ENCODE results near the gene STAT5A.

STAT5A gene

DNA sequence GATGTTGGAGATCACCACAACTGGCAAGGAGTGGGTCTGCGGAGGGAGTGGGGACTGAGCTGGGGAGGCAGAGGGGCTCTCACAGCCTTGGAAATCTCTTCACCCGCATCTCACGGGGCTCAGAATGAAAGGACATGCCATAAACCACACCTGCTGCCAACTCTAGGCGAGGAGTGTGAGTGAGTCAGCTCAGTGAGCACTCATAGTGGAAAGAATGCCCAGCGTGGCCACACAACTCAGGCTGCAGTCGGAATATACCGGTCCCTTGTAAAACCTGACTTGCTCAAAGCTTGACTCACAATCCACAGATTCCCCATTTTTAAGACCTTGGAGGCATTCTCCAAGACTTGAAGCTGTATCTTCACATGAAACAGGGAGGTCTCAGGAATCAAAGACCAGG, 36.7 kb downstream of the STAT5A start:
- no peak for DNase-seq (ENCODE audit: low read depth)
- H3K4me3 ChIP-seq (ENCODE audit: low read depth, low read length), result no peak overlapping the region

DNA sequence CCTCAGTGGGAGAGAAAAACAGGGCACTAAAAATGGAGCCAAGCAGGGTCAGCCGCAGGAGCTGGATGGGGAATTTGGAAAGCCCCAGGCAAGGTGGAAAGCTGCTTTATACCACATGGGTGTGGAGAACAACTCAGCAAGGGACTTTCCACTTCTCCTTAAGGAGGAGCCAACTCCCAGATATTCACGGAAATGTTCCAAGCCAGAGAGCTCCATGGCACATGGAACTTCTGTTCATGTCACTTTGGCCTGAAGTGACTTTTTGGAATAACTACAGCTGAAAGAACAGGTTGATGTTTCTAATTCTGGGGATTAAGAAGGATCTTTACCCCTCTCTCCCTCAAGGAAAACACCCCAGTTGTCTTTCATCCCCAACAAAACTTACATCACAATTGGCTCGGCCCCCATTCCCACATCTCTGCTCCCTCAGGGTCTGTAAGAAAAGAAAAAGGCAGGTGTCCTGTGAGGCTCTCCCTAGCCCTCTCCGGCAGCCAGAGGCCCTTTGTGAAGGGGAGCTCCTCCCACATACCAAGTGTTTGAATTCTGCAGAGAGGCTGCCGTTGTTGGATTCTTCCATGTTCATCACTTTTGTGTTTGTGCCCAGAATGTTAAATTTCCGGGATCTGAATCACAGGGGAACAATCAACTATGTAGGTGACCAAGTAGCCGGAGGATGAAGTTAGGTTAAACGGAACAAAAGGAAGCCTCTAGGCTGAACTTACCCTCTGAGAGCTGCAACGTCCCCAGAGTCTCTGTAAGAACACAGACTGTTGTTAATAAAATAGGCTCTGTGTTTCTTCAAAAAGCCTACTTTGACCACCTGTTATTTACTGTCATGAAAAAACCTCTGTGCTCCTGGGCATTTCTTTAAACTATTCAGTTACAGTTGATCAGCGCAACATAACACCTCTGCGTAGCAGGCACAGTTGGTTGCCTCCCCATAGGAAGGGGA, 41.0 kb downstream of the STAT5A start:
- no peak for DNase-seq (ENCODE audit: low read depth)
- TF ChIP-seq CTCF (IDR thresholded peaks at IDR 0.05; ENCODE audit: insufficient read depth, low read depth, low read length, missing control alignments), result no peak
- H3K4me3 ChIP-seq (ENCODE audit: low read depth, low read length), result no peak overlapping the region

More for the DNA sequence above, 36.7 kb downstream of the STAT5A start:
- TF ChIP-seq CTCF (IDR thresholded peaks at IDR 0.05; ENCODE audit: insufficient read depth, low read depth, low read length, missing control alignments), result no peak

GRCh38 chr17:42333053-42333452, 44.8 kb downstream of the STAT5A start:
- TF ChIP-seq CTCF (IDR thresholded peaks at IDR 0.05; ENCODE audit: insufficient read depth, low read depth, low read length, missing control alignments), result no peak
- no peak overlapping the region for H3K4me3 ChIP-seq (ENCODE audit: low read depth, low read length)
- DNase-seq (ENCODE audit: low read depth), result peak; percentile 82

- DNase-seq (ENCODE audit: low read depth), result no peak
These were observed 46.4 kb downstream of the STAT5A start for GRCh38 chr17:42334677-42335076.

DNA sequence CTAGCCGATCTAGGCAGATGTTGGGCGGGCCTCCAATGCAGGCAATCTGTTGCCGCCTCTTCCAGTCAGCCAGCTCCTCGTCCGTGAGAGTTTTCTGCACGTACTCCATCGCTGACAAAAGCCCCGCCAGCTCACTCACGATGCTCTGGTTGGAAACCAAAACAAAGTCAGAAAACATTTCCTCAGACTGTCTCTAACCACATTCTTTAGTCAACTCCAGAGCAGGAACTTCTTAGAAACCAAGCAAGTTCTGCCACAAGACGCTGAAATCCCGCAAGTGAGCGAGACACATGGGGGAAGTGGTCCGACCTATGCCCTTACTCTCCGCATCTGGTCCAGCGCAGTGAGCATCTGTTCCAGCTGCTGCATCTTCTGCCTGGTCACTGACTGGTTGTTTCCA, 49.1 kb downstream of the STAT5A start:
- no peak for TF ChIP-seq CTCF (IDR thresholded peaks at IDR 0.05; ENCODE audit: insufficient read depth, low read depth, low read length, missing control alignments)
- peak overlapping the region; percentile 26 for H3K4me3 ChIP-seq (ENCODE audit: low read depth, low read length)
- DNase-seq (ENCODE audit: low read depth), result peak; percentile 96

More at GRCh38 chr17:42334677-42335076, 46.4 kb downstream of the STAT5A start:
- H3K4me3 ChIP-seq (ENCODE audit: low read depth, low read length), result no peak overlapping the region
- TF ChIP-seq CTCF (IDR thresholded peaks at IDR 0.05; ENCODE audit: insufficient read depth, low read depth, low read length, missing control alignments), result no peak

DNA sequence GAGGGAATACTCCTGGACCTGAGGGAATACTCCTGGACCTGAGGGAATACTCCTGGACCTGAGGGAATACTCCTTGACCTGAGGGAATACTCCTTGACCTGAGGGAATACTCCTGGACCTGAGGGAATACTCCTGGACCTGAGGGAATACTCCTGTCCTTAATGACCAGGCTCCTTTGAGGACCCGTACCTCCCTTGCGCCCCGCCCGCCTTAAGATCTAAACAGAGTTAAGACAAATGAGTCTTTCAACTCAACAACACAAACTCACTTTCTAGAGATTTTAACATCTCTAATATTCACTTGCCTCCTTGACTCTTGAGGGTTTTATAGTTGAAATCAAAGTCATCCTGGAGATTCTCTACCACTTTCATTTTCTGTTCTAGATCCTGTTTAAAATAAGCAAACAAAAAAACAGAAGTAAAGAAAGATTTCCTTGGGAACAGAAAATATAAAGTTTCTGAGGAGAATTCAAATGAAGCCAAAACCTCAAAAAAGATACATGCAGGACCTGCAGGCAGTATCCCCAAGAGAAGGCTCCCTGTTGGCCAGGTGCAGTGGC, 50.2 kb downstream of the STAT5A start:
- DNase-seq (ENCODE audit: low read depth), result no peak
- H3K4me3 ChIP-seq (ENCODE audit: low read depth, low read length), result no peak overlapping the region
- no peak for TF ChIP-seq CTCF (IDR thresholded peaks at IDR 0.05; ENCODE audit: insufficient read depth, low read depth, low read length, missing control alignments)

All from GM12865 (cell line).